HG03097 (cell line): ENCODE results near the gene FAM78B.

Experiments used
- ATAC-seq: cut with Tn5 transposase; IDR thresholded peaks from one replicate; pipeline ENCODE4 v1.9.1; 2021; ENCODE audit not compliant: unreplicated experiment, low FRiP score

Gene FAM78B

GRCh38 chr1:166165661-166166328 is 1.0 kb downstream of the FAM78B start:
- ATAC-seq, result peak; percentile 2

- no peak for ATAC-seq
Measured at GRCh38 chr1:166164995-166165660, 1.7 kb downstream of the FAM78B start.

- no peak for ATAC-seq
Measured at GRCh38 chr1:166164646-166164994, 2.2 kb downstream of the FAM78B start.

- no peak for ATAC-seq
Measured at GRCh38 chr1:166159656-166160055, 7.1 kb downstream of the FAM78B start.

- ATAC-seq, result no peak
Measured at GRCh38 chr1:166156674-166157073, 10.1 kb downstream of the FAM78B start.

GRCh38 chr1:166155108-166155507 is 11.7 kb downstream of the FAM78B start:
- no peak for ATAC-seq

- ATAC-seq, result no peak
Measured at GRCh38 chr1:166153525-166154314, 13.1 kb downstream of the FAM78B start.

GRCh38 chr1:166152978-166153377 is 13.8 kb downstream of the FAM78B start:
- no peak for ATAC-seq

- ATAC-seq, result no peak
Measured at GRCh38 chr1:166151804-166152203, 15.0 kb downstream of the FAM78B start.

- ATAC-seq, result no peak
Measured at GRCh38 chr1:166145499-166145898, 21.3 kb downstream of the FAM78B start.

GRCh38 chr1:166141969-166142368 is 24.8 kb downstream of the FAM78B start:
- no peak for ATAC-seq

GRCh38 chr1:166140251-166140650 is 26.6 kb downstream of the FAM78B start:
- no peak for ATAC-seq

- no peak for ATAC-seq
Measured at GRCh38 chr1:166139735-166140134, 27.1 kb downstream of the FAM78B start.

GRCh38 chr1:166136699-166137401 is 30.0 kb downstream of the FAM78B start:
- no peak for ATAC-seq

- no peak for ATAC-seq
Measured at GRCh38 chr1:166136222-166136621, 30.6 kb downstream of the FAM78B start.

- ATAC-seq, result no peak
Measured at GRCh38 chr1:166133857-166134256, 32.9 kb downstream of the FAM78B start.

GRCh38 chr1:166133276-166133841 is 33.4 kb downstream of the FAM78B start:
- ATAC-seq, result no peak

GRCh38 chr1:166132496-166132895 is 34.3 kb downstream of the FAM78B start:
- ATAC-seq, result no peak

GRCh38 chr1:166129006-166129405 is 37.8 kb downstream of the FAM78B start:
- no peak for ATAC-seq

GRCh38 chr1:166128195-166128594 is 38.6 kb downstream of the FAM78B start:
- ATAC-seq, result no peak

- no peak for ATAC-seq
Measured at GRCh38 chr1:166127003-166127402, 39.8 kb downstream of the FAM78B start.
